K562 (cell line): Measurements from ENCODE around the gene LRRC30. TPM values are rescaled to one million over a fixed set of nuclear protein-coding genes. Genes with fewer than 3 reads are reported as not detected.
A peak's percentile ranks its signal among the peaks of the same experiment; 100 is the strongest.

Source experiments
- ATAC-seq: fragments of 200-7000 bp; cut with Tn5 transposase; 3 replicates; pipeline ENCODE4 v1.9.1; 2020; ENCODE audit warnings: moderate library complexity
- BruUV-seq: library from RNA; stranded (reverse); fragments of 400-500 nt; replicated peaks from 2 replicates; lab custom pipeline; 2021; lab: Mats Ljungman, UMichigan
- CTCF ChIA-PET: fragments of 300-600 bp; formaldehyde crosslinking; extraction: SDS; loops from one replicate; lab custom pipeline; 2021; ENCODE audit warnings: low intra/inter-chr PET ratio; lab: Yijun Ruan, JAX
- POLR2A ChIA-PET: fragments of 300-600, 350-650 bp; sonication (Branson Sonifier 250); formaldehyde crosslinking; extraction: SDS; loops from one replicate; lab custom pipeline; 2021; ENCODE audit warnings: antibody characterized with exemption, inconsistent platforms; lab: Yijun Ruan, JAX
- DNase-seq, 4 experiments: peaks; one replicate each; pipeline versions ENCODE4 v3.0.0 to v3.0.0-alpha.2; 2011 to 2018; ENCODE audit warnings: low spot score in 3 of 4, mixed read lengths in 3 of 4; ENCODE audit errors: extremely low read depth in 1 of 4
- FAIRE-seq: peaks from 2 replicates; lab custom pipeline; 2011; peaks lifted over from hg19 to GRCh38; lab: Jason Lieb, UNC
- H2AFZ ChIP-seq: 2 replicates; pipeline ENCODE4 v1.6.0; 2011; ENCODE audit warnings: low read depth, low read length, control low read depth, inconsistent platforms
- H3K27ac ChIP-seq: fragments of 200-600 bp; 3 replicates; pipeline ENCODE4 v1.8.0; 2011; ENCODE audit warnings: low read depth, mild to moderate bottlenecking, control low read depth, inconsistent platforms, low read length, moderate library complexity, mixed read lengths; ENCODE audit errors: extremely low read depth
- H3K27me3 ChIP-seq, 2 experiments: fragments of 300-600 bp in 1 of 2; 2 replicates in 1 of 2; 3 replicates in 1 of 2; pipeline versions ENCODE4 v1.6.0 to v1.8.0; 2011; ENCODE audit warnings: inconsistent platforms in 2 of 2, low read length in 2 of 2, mild to moderate bottlenecking in 1 of 2, mixed read lengths in 1 of 2, moderate library complexity in 1 of 2; ENCODE audit not compliant: control insufficient read depth in 2 of 2, insufficient read depth in 2 of 2
- H3K36me3 ChIP-seq: fragments of 300-600 bp; 3 replicates; pipeline ENCODE4 v1.8.0; 2011; ENCODE audit warnings: mild to moderate bottlenecking, low read length, inconsistent platforms; ENCODE audit not compliant: control insufficient read depth, insufficient read depth
- H3K4me1 ChIP-seq, 2 experiments: fragments of 200-600 bp in 1 of 2; replicated peaks in 1 of 2; 2 replicates in 1 of 2; 3 replicates in 1 of 2; pipeline versions ENCODE4 v1.5.1 to v1.8.0; 2011; ENCODE audit warnings: inconsistent platforms in 2 of 2, low read length in 2 of 2, mild to moderate bottlenecking in 1 of 2, mixed read lengths in 1 of 2, moderate library complexity in 1 of 2; ENCODE audit not compliant: control insufficient read depth in 2 of 2, insufficient read depth in 2 of 2
- H3K4me2 ChIP-seq: 2 replicates; pipeline ENCODE4 v1.6.1; 2011; ENCODE audit warnings: low read length, control low read depth, inconsistent platforms, mixed read lengths; ENCODE audit not compliant: insufficient read depth
- H3K4me3 ChIP-seq: fragments of 200-600 bp; sonication (generic), shearing (Covaris generic); 2 replicates; pipeline ENCODE4 v1.5.1; 2016; ENCODE audit warnings: control low read depth, inconsistent platforms
- H3K79me2 ChIP-seq: fragments of 200-600 bp; 3 replicates; pipeline ENCODE4 v1.8.0; 2011; ENCODE audit warnings: low read length, inconsistent platforms; ENCODE audit not compliant: control insufficient read depth, insufficient read depth
- H3K9ac ChIP-seq, 2 experiments: 2 replicates each; pipeline versions ENCODE4 v1.6.0 to v1.6.1; 2011; ENCODE audit warnings: low read depth in 2 of 2, low read length in 2 of 2, control low read depth in 1 of 2, inconsistent platforms in 1 of 2, mild to moderate bottlenecking in 1 of 2, mixed read lengths in 1 of 2; ENCODE audit not compliant: insufficient read depth in 1 of 2
- H3K9me1 ChIP-seq: one replicate; pipeline ENCODE4 v1.6.0; 2011; ENCODE audit warnings: inconsistent platforms, mild to moderate bottlenecking, low read length, moderate library complexity; ENCODE audit not compliant: control insufficient read depth, insufficient read depth
- H3K9me3 ChIP-seq: replicated peaks from 2 replicates; pipeline ENCODE4 v1.5.1; 2011; ENCODE audit warnings: low read depth, low read length, inconsistent platforms; ENCODE audit not compliant: control insufficient read depth, insufficient read depth
- H4K20me1 ChIP-seq: replicated peaks from 2 replicates; pipeline ENCODE4 v1.6.1; 2011; ENCODE audit warnings: low read length, inconsistent platforms, mixed read lengths; ENCODE audit not compliant: control insufficient read depth, insufficient read depth
- PHTF2 ChIP-seq: fragments of 250-450 bp; sonication (Bioruptor Pico); IDR thresholded peaks from 2 replicates; pipeline ENCODE4 v1.5.0; 2021; ENCODE audit warnings: mild to moderate bottlenecking
- POLR3G ChIP-seq: IDR thresholded peaks from 2 replicates; pipeline ENCODE4 v1.6.1; 2011; ENCODE audit not compliant: insufficient read length, insufficient replicate concordance; ENCODE audit errors: extremely low read depth
- ZC3H11A ChIP-seq: IDR thresholded peaks from 2 replicates; pipeline ENCODE4 v1.6.1; 2012; ENCODE audit warnings: low read depth, low read length, improper control_type of control experiment
- ZNF175 ChIP-seq: fragments of 200-800 bp; sonication (Bioruptor generic); IDR thresholded peaks from 2 replicates; pipeline ENCODE4 v1.6.1; 2016; ENCODE audit warnings: low read depth, mild to moderate bottlenecking, missing genetic modification characterization, missing compliant biosample characterization
- WGBS: fragments of 100-300 bp; shearing (Covaris generic); methylation state at CpG from one replicate; pipeline ENCODE4 v1.1.6; 2016; ENCODE audit warnings: low coverage, mixed read lengths; ENCODE audit not compliant: insufficient coverage; ENCODE audit errors: missing lambda C conversion rate; 5-methylcytosine and 5-hydroxymethylcytosine counted together
- in situ Hi-C: fragments of 300-500 bp; cut with MboI; formaldehyde crosslinking; loops from 4 replicates; pipeline ENCODE4 v1.15.0; 2018; ENCODE audit warnings: inconsistent platforms, mixed read lengths
- intact Hi-C: fragments of 100-400 bp; cut with micrococcal nuclease; formaldehyde crosslinking; loops from 2 replicates; pipeline ENCODE4 v1.14.2; 2022
- polyA plus RNA-seq, 8 experiments: library from polyadenylated mRNA; depleted of rRNA in 4 of 8; stranded (reverse) in 5 of 8; unstranded in 3 of 8; fragments of >200 nt; fragmentation: Nextera tagmentation in 2 of 8; fragmentation: Illumina TruSeq in 1 of 8; extraction: Ambion mirVana in 2 of 8; extraction: Trizol in 1 of 8; gene quantifications; 2 replicates each; pipeline versions ENCODE4 v1.2.1 to v1.2.3, GENCODE V29; 2011 to 2014; ENCODE audit warnings: inconsistent platforms in 1 of 8, missing spikeins in 1 of 8
- total RNA-seq, 7 experiments: library from RNA; depleted of rRNA in 6 of 7; stranded (reverse); fragments of >200 nt in 6 of 7; fragmentation: Illumina TruSeq in 2 of 7; extraction: Trizol in 2 of 7; gene quantifications; 2 replicates each; pipeline versions ENCODE4 v1.2.1 to v1.2.3, GENCODE V29; 2011 to 2021; ENCODE audit warnings: low replicate concordance in 1 of 7
- TF ChIP-seq, protein P1 (sequence below): fragments of 450-650 bp; formaldehyde crosslinking; IDR thresholded peaks from 2 replicates; pipeline ENCODE4 v1.4.0; 2020; ENCODE audit warnings: mild to moderate bottlenecking, moderate library complexity

LRRC30 gene
- total and polyA plus RNA-seq, 9 of the 15 experiments (the other 6 are each of a cell fraction or from before 2014, with no cell fraction given), result not detected

DNA sequence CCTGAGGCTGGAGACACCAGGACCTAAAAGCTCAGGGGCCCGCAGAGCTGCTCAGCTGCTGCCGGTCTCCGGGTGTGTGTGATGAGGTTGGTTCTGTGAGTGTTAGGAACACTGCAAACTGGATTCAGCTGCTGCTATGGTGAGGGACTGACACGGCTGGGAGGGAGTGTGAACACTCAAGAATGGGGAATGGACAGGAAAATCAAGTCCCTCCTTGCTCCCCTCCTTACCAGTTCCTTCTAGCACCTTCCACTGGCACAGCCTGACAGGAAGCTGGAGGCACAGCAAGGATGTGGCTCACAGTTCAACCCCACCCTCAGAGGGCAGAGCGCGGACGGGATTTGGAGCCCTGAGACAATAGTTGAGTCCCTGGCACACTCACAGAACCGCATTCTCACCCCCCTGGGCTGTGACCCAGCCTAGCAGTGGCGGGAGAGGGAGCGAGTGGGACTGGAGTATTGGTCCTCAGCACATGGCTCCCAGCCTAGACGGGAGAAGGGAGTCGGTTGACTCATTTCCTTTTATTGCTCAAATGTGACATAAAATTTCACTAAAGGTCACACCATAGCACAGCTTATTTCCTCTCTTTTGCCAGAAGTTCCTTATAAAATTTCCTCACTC, 42.5 kb downstream of the LRRC30 start:
- Histone ChIP-seq H3K9ac (no peak overlapping the region), H3K9me1 (no peaks in the 10 kb centered on the region), H2AFZ (no peak overlapping the region), H4K20me1 (no peaks in the 10 kb centered on the region), H3K27me3 (peaks cover 0 to 17% of the 10 kb centered on the region in 2 experiments; a peak in 1 of 5 replicates), H3K27ac (no peak overlapping the region), H3K36me3 (no peaks in the 10 kb centered on the region), H3K4me1 (no peaks in the 10 kb centered on the region), H3K4me2 (no peak overlapping the region), H3K4me3 (no peak overlapping the region), H3K9me3 (no peaks in the 10 kb centered on the region), H3K79me2 (no peaks in the 10 kb centered on the region)
- intact Hi-C loops, result loop anchor here (10.0 kb wide), 1 partner anchor 291 kb away; the partner anchor contains the start of gene PTPRM
- in situ Hi-C loops, result no loop called here
- FAIRE-seq, result no peak
- ATAC-seq, result peak; percentile 29; the same call in 2 of the 3 replicates
- TF ChIP-seq ZC3H11A (no peak), POLR3G (no peak)
- ChIA-PET POLR2A (interaction anchor here (0.7 to 1.0 kb wide), 2 partner anchors 37 to 1746 kb away, joined by 3 to 4 read pairs; no protein-coding TSS in a partner anchor), CTCF (no interaction called here)
- DNase-seq, result no peak
- WGBS, result under 1% methylated on average over 12 of the region's 12 CpGs
- BruUV-seq, result no TSS peak

- 0% methylated on average over 2 of the region's 2 CpGs for WGBS
- no peak overlapping the region for H3K9ac ChIP-seq
- H3K27ac ChIP-seq, result no peak overlapping the region
- no peak overlapping the region for H2AFZ ChIP-seq
- no TSS peak for BruUV-seq
- in situ Hi-C loops, result no loop called here
- no peaks in the 10 kb centered on the region for H3K9me1 ChIP-seq
- H3K27me3 ChIP-seq, result no peaks in the 10 kb centered on the region
- DNase-seq (no peak), FAIRE-seq (no peak), ATAC-seq (no peak)
- no peaks in the 10 kb centered on the region for H3K4me1 ChIP-seq
- ChIA-PET POLR2A (no interaction called here), CTCF (no interaction called here)
- no peaks in the 10 kb centered on the region for H4K20me1 ChIP-seq
- intact Hi-C loops, result loop anchor here (10.0 kb wide), 1 partner anchor 57 kb away; no protein-coding TSS in a partner anchor
- no peak overlapping the region for H3K4me3 ChIP-seq
- no peaks in the 10 kb centered on the region for H3K79me2 ChIP-seq
- H3K9me3 ChIP-seq, result no peaks in the 10 kb centered on the region
- H3K36me3 ChIP-seq, result no peaks in the 10 kb centered on the region
- TF ChIP-seq ZNF175 (no peak), PHTF2 (no peak)
- TF ChIP-seq, protein P1, sequence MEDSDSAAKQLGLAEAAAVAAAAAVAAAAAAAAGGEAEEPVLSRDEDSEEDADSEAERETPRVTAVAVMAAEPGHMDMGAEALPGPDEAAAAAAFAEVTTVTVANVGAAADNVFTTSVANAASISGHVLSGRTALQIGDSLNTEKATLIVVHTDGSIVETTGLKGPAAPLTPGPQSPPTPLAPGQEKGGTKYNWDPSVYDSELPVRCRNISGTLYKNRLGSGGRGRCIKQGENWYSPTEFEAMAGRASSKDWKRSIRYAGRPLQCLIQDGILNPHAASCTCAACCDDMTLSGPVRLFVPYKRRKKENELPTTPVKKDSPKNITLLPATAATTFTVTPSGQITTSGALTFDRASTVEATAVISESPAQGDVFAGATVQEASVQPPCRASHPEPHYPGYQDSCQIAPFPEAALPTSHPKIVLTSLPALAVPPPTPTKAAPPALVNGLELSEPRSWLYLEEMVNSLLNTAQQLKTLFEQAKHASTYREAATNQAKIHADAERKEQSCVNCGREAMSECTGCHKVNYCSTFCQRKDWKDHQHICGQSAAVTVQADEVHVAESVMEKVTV (CRISPR knock-in tag), result no peak
- H3K4me2 ChIP-seq, result no peak overlapping the region
Measured at GRCh38 chr18:7281579-7281978, 50.7 kb downstream of the LRRC30 start.
